Activated naive CD4-positive, alpha-beta T cell (primary cell): ENCODE measurements around the gene HOOK1.
"Not testable (repeated sequence)": the region's sequence is repeated elsewhere in the genome, so short reads cannot be mapped to it uniquely, and the experiment has no call there.

ENCODE experiments used
- DNase-seq, 4 experiments: peaks; one replicate each; lab custom pipeline; 2025; lab: John Stamatoyannopoulos, UW

Gene HOOK1

GRCh38 chr1:59819566-59820438, 5.1 kb downstream of the HOOK1 start:
- DNase-seq = no peak

DNA sequence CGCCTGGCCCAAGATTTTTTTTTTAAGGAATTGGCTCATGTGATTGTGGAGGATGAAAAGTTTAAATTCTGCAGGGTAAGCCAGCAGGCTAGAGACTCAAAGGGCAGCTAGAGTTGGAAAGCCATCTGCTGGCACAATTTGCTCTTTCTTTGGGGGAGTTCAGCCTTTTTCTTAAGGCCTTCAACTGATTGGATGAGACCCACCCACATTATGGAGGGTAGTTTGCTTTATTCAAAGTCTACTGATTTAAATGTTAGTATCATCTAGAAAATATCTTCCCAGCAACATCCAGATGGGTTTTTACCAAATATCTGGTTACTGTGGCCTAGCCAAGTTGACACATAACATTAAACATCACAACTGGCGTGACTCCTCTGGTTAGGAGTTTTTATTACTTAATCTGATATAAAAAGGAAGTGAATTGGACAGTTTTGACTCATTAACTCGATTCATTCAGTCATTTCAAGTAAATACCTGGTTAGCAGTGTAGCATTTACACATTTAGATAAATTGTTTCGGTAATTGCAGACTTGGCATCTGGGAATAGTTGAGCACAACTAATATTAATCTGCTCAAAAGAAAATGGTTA, 12.4 kb downstream of the HOOK1 start:
- DNase-seq = no peak

GRCh38 chr1:59828160-59828559, 13.4 kb downstream of the HOOK1 start:
- no peak for DNase-seq

DNA sequence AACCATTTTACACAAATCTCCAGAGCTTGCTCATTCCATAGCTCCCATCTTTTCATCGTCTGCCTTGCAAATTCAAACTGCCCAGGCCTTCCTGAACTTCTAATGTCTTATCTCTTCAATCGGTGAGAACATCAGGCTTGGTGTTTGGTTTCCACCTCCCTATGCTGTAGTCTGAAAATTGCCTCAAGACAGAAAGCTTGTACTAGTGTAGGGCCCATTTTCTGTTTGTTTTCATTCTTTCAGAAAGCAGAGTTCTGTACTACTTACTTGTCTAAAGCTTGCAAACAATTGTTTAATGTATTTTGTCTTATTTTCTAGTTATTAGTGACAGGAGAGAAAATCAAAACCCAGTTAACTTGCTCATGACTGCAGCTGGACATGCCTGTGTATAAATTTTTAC, 16.8 kb downstream of the HOOK1 start:
- DNase-seq = no peak

GRCh38 chr1:59833022-59833421, 18.3 kb downstream of the HOOK1 start:
- no peak for DNase-seq

- no peak for DNase-seq
Measured at GRCh38 chr1:59833991-59834390, 19.2 kb downstream of the HOOK1 start.

GRCh38 chr1:59837857-59838256, 23.1 kb downstream of the HOOK1 start:
- DNase-seq = not testable (repeated sequence)

- DNase-seq = no peak
Measured at GRCh38 chr1:59845091-59845490, 30.3 kb downstream of the HOOK1 start.

DNA sequence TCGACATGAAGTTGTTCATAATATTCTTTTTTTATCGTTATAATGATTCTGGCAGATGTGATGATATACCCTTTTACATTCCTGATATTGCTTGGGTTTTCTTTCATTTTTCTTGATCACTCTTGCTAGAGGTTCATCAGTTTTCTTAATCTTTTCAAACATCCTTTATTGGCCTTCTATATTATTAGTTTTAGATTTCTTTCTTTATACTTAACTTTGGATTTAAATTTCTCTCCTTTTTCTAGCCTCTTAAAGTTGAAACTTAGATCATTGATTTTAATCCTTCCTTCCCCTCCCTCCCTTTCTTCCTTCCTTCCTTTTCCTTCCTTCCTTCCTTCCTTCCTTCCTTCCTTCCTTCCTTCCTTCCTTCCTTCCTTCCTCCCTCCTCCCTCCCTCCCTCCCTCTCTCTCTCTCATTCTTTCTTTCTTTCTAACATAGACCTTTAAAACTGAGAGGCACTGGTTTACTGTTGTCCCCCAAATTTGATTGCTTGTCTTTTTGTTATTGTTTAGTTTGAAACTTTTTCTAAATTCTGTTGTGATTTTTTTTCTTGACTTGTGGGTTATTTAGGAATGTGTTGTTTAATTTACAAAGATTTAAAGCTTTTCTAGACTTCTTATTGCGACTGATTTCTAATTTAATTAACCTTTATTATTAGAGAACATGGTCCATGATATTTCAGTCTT, 31.6 kb downstream of the HOOK1 start:
- no peak for DNase-seq

GRCh38 chr1:59846895-59847282, 32.1 kb downstream of the HOOK1 start:
- no peak for DNase-seq

GRCh38 chr1:59852117-59852516, 37.4 kb downstream of the HOOK1 start:
- DNase-seq = no peak

DNA sequence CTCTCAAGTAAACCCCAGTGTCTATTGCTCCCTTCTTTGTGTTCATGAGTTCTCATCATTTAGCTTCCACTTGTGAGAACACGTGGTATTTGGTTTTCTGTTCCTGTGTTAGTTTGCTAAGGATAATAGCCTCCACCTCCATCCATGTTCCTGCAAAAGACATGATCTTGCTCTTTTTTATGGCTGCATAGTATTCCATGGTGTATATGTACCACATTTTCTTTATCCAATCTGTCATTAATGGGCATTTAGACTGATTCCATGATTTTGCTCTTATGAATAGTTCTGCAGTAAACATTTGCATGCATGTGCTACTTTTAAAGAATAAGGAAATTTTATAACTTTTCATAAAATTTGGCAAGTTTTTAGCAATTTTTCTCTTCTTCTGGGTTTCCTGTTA, 40.5 kb downstream of the HOOK1 start:
- DNase-seq = not testable (repeated sequence)

- no peak for DNase-seq
Measured at GRCh38 chr1:59856725-59857338, 42.1 kb downstream of the HOOK1 start.

- no peak for DNase-seq
Measured at GRCh38 chr1:59857679-59858354, 43.1 kb downstream of the HOOK1 start.

DNA sequence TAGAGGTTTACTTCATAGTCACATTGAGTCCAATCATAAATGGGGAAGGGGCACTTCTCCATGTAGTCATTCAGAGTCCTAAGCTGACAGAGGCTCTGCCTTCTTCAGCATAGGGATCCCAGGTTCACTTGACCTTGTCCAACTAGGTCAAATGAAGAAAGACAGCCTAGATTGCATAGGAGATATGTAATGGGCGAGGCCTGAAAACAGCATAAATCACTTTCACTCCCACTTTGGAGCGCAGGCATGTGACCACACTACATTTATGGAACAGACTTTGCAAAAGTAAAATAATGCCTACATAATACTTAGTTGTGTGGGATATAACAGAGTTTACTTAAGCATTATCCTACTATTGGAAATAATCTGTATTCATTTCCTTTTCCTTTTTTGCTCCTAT, 51.7 kb downstream of the HOOK1 start:
- no peak for DNase-seq

DNA sequence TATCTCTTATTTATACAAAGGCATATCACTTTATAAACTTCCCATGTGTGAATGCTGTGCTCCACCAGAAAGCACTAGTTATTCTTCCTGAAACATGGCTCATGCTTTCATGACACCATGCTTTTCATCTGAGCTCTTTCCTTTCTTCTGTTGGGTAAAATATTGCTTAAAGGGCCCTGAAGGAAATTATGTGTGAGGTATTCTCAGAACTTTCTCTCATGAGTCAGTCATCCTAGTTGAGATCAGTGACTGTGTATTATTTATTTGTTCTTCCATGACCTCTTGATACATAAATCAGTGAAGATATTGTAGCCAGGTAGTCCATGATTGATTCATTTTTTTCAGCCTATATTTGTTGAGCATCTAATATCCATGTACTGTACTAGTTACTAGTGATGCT, 57.0 kb downstream of the HOOK1 start:
- DNase-seq = no peak

- DNase-seq = no peak
Measured at GRCh38 chr1:59877108-59877682, 62.4 kb downstream of the HOOK1 start.

DNA sequence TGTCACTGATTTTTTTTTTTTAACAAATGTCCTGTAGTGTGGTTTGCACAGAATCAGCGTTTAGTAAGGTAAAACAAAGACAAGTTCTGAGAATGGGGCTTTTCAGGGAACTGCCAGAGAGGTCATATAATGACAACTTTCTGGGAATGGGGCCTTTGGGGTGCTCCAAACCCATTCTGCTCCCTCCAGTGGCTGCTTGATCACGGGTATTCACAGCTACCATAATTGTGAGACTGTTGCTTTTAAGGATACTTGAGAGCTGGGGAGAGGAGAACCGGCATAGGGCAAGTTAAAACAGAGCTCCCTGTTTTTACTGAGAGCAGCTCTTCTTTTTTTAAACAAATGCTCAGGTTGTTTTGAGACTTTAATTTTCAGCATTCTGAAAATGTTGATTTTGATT, 63.6 kb downstream of the HOOK1 start:
- DNase-seq = no peak

- DNase-seq = peak in 3 of 4 experiments; percentile 1 to 30 (median 7)
Measured at GRCh38 chr1:59879574-59879973, 64.8 kb downstream of the HOOK1 start.

- no peak for DNase-seq
Measured at GRCh38 chr1:59879996-59880505, 65.3 kb downstream of the HOOK1 start.

DNA sequence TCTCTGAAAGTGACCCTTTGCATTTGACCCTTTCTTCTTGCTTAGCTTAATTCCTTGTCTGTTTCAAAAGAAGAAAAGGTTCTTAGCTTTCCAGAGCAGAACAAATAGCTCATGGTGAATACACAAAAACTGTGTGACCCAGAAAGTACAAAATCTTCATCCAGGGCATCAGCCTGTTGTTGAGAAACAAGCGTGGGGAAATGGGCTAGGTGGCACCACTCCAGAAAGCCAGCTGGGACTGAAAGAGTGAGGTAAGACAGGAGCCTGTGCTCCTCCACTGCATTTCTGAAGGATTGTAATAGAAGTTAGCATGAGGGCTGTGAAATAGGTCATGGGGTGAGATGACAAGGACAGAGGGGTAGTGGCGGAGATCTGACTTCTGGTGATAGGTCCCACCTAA, 66.0 kb downstream of the HOOK1 start:
- no peak for DNase-seq
